NB4 (cell line): ENCODE data around the gene ARIH2.

ENCODE experiments used
- DNase-seq: peaks from one replicate; pipeline ENCODE4 v3.0.0; 2010; ENCODE audit warnings: low read depth
- H3K4me3 ChIP-seq: one replicate; pipeline ENCODE4 v1.5.1; 2011; ENCODE audit warnings: mild to moderate bottlenecking, low read depth, low read length, moderate library complexity
- MYC ChIP-seq: IDR thresholded peaks from 2 replicates; pipeline ENCODE4 v1.6.1; 2011; ENCODE audit warnings: low read depth, low read length
- POLR2A ChIP-seq: IDR thresholded peaks from 2 replicates; pipeline ENCODE4 v1.6.1; 2011; ENCODE audit warnings: mild to moderate bottlenecking; ENCODE audit not compliant: insufficient read length; ENCODE audit errors: extremely low read depth
- TF ChIP-seq, protein P1 (sequence below): IDR thresholded peaks from one replicate; pipeline ENCODE4 v1.5.1; 2012; ENCODE audit warnings: low read depth, low read length
- TF ChIP-seq, protein P2 (sequence below): IDR thresholded peaks from 2 replicates; pipeline ENCODE4 v1.6.1; 2011; ENCODE audit warnings: low read depth, low read length

ARIH2 gene

DNA sequence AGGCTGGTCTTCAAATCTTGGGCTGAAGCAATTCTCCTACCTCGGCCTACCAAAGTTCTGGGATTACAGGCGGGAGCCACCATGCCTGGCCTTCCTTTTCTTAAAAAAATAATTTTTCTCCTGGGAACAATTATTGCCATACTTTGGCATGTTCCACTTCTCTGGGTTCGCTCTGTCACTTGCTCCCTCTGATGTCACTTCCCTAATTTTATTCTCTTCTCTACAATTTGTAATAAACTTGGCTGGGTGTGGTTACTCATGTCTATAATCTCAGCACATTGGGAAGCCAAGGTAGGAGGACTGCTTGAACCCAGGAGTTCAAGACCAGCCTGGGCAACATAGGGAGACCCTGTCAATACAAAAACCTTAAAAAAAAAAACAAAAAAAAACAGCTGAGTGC lies 116.6 kb downstream of the ARIH2 start:
- DNase-seq: no peak
- H3K4me3 ChIP-seq: no peak overlapping the region
- TF ChIP-seq, protein P1, sequence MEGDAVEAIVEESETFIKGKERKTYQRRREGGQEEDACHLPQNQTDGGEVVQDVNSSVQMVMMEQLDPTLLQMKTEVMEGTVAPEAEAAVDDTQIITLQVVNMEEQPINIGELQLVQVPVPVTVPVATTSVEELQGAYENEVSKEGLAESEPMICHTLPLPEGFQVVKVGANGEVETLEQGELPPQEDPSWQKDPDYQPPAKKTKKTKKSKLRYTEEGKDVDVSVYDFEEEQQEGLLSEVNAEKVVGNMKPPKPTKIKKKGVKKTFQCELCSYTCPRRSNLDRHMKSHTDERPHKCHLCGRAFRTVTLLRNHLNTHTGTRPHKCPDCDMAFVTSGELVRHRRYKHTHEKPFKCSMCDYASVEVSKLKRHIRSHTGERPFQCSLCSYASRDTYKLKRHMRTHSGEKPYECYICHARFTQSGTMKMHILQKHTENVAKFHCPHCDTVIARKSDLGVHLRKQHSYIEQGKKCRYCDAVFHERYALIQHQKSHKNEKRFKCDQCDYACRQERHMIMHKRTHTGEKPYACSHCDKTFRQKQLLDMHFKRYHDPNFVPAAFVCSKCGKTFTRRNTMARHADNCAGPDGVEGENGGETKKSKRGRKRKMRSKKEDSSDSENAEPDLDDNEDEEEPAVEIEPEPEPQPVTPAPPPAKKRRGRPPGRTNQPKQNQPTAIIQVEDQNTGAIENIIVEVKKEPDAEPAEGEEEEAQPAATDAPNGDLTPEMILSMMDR: no peak
- TF ChIP-seq MYC: no peak
- TF ChIP-seq, protein P2, sequence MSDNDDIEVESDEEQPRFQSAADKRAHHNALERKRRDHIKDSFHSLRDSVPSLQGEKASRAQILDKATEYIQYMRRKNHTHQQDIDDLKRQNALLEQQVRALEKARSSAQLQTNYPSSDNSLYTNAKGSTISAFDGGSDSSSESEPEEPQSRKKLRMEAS: no peak
- TF ChIP-seq POLR2A: no peak
